Measurements from ENCODE around the gene USP3.

The USP3 gene

GRCh38 chr15:63553388-63553791 lies 49.0 kb downstream of the USP3 start:
- DNase-seq = no peak

DNA sequence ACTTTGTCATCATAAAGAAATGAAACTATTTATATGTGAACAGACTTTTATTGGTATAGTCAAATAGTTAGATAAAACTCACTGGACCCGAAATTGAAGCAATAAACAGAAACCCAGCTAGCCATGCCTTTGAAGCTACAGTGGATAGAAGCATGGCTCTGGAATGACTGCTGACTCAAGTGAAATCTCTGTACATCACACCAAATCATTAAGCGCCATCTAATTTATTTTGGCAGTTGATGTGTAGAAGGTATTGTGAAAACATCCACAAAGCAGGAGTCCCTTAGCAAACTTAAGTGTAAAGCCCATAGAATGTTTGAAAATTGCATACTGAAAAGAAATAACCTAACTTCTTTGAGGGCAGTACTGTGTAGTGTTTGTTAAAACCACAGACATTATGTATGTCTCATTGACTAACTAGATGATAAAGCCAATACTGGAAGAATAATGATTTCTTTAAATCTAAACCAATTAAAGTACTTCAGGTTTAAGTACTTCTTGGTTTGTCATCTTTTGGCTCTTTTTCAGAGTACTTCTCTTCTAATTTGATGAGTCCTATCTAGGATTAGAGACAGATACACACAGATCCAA lies 50.0 kb downstream of the USP3 start:
- no peak for DNase-seq

DNA sequence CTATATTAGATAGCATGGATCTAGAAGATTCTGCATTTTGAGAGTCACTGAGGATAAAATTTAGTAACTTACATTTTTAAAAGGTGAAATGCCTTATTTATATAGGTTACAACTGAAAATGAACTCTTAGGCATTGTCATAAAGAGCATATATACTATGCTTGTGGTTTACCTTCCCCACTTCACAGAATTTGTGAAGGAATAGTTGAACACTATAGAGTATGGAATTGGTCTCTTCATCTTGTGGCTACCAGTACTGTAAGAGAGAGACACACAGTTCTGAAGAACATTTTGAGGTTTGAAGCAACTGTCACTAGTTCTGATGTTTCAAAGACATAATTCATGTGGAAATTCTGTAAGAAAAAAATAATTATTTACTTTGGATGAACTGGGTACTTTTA lies 51.1 kb downstream of the USP3 start:
- DNase-seq = no peak

DNA sequence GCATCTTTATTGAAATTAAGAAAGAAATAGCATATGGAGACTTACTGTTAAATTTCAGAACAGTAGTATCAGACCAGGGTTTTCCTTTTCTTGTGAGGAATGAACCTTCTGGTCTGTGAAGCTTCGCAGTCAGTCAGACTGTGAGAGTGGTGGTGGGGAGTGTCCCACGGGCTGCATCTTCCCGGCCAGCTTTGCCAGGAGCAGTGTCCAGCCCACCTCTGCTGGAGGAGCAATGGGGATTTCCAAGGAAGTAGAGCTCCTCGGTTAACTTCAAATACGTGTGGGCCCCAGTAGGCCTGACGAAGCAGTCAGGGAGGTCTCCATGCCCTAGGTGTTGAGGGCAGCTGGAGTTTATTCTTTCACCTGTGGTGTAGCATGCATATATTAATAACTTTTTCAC lies 51.9 kb downstream of the USP3 start:
- DNase-seq = no peak

- no peak for DNase-seq
These were observed 52.3 kb downstream of the USP3 start for GRCh38 chr15:63556736-63557135.

DNA sequence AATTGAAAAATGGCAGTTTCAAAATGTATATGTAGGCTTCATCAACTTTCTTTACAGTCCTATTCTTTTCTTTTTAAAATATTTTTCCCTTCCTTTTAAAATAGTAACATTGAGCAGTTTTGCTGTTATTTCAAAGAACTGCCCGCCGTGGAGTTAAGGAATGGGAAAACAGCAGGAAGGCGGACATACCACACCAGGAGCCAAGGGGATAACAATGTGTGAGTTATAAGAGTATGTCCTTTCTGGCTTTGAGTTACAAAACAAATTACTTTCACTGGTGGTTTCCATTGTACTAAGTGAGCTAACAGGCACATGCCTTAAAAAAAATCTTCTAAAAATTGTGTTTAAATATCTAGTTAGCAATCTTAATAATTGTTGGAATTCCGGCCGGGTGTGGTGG lies 55.4 kb downstream of the USP3 start:
- DNase-seq = no peak

GRCh38 chr15:63560741-63561448 lies 56.5 kb downstream of the USP3 start:
- DNase-seq = no peak

- DNase-seq = no peak
These were observed 59.7 kb downstream of the USP3 start for GRCh38 chr15:63564093-63564492.

DNA sequence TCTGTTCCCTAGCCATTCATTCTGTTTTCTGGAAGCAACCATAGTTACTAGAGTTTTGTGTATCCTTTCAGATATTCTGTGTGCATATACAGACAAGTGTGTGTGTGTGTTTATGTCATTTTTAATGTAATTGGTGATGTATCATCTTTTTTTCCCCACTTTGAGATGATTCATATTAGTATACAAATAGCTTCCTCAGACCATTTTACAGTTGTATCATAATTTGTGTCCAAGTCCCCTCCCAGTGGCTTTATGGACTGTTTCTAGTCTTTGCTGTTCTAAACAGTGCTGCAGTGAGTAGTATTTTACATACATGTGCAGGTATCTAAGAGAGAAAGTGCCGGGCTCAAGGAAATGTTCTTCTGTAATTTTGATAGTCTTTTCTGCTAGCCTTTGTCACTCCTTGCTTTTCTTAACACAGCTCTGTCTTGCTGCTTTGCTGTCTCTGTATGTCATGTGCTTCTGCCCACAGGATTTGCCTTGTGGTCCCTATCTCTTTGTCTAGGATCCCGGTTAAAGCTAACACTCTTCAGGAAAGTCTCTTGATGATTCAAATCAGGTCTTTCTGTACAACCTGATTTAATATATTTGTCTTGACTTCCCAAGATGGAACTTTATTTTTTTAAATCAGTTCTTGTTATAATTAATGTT lies 61.3 kb downstream of the USP3 start:
- DNase-seq = no peak

- DNase-seq = no peak
These were observed 68.5 kb downstream of the USP3 start for GRCh38 chr15:63572749-63573464.

DNA sequence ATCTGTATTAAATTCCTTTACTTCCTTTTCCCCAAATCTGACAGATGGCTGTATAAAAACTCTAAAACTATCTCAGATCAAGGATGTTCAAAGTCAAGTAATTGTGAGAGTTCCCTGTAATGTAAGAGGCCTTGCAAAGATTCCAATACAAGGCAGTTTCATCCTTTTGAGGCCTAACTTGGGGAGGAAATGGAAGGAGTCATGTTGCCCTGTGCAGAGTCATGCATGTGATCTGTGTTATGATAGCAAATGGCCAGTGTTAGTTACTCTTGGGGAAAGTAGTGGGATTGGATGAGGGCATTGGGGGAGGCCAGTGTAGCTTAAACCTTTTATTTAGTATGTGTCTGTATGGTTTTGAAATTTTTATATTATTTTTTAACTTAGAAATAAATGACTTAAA lies 69.1 kb downstream of the USP3 start:
- DNase-seq = no peak

DNA sequence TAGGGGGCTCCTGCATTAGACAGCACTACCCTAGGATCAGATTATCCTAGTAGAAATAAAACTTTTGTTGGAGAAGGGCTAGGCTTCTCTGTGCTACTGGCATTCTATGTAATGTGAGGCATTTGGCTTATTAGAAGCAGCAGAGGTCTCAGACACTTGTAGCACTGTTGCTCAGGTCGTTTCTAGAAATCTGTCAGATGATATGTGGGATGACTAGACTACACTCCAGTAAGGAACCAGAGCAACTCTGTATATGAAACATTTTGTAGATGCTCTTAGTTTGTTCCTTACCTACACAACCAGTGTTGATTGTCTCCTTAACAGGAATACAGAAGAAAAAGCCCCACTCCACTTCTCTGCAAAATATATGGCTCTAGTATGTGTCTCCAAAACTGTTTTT lies 70.9 kb downstream of the USP3 start:
- no peak for DNase-seq

DNA sequence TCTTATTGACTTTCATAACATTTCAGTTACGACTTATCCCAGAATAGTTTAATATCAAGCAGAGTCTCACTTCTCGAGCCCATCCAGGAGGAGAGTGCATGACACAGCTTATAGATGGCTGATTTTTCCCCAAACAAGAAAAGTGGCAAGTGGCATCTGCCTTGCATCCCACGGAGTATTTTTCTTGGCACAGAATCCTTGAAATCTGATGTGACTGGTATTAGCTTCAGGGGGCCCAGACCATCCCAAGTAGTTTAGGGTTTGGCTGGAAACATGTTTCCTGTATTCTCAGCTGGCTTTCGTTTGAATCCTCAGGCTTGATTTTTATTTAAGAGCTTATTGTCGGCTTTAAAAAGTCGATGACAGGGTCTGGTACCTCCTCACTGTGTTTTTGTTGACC lies 72.0 kb downstream of the USP3 start:
- DNase-seq = no peak

GRCh38 chr15:63582179-63582578 lies 77.8 kb downstream of the USP3 start:
- DNase-seq = no peak

- peak in 1 of 2 experiments; percentile 11 for DNase-seq
These were observed 78.5 kb downstream of the USP3 start for GRCh38 chr15:63582718-63583426.

DNA sequence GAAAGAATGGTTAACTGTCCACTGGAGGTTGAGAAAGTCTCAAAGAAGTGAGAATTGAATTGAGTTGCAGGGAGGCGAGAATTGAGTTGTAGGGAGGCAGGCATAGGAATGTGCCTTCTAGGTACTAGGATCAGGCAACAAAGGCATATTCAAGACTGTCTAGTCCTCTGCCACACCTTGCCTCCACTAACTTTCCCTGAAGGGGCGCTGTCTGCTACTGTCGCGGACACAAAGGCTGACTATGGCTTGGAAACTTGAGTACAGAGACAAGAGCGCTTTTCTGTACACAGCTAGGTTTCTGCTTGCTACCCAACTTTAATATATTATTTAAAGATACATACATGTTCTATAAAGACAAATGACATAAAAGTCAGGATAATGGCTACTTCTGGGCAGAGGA lies 82.4 kb downstream of the USP3 start:
- no peak for DNase-seq

- no peak for DNase-seq
These were observed 83.1 kb downstream of the USP3 start for GRCh38 chr15:63587527-63587926.

- DNase-seq = no peak
These were observed 84.4 kb downstream of the USP3 start for GRCh38 chr15:63588826-63589225.

- no peak for DNase-seq
These were observed 89.6 kb downstream of the USP3 start for GRCh38 chr15:63593705-63594671.

DNA sequence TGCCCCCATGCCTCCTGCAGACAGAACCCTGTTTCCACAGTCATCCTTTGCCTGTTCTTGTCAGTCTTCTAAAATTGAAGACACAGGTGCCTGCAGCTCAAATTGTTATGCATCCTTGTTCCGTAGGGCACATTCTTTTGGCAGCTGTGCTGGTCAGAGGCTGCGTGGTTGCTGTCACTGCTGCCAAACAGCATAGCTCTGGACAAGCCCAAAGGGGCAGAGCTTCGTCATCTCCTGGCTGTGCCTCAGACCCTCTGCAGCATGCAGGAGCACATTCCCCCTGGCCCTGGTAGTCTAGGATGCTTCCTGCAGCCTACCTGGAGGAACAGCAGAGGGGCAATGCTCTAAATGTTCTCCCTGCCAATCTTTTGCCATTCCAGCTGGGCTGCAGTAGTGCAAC lies 90.7 kb downstream of the USP3 start:
- no peak for DNase-seq

DNA sequence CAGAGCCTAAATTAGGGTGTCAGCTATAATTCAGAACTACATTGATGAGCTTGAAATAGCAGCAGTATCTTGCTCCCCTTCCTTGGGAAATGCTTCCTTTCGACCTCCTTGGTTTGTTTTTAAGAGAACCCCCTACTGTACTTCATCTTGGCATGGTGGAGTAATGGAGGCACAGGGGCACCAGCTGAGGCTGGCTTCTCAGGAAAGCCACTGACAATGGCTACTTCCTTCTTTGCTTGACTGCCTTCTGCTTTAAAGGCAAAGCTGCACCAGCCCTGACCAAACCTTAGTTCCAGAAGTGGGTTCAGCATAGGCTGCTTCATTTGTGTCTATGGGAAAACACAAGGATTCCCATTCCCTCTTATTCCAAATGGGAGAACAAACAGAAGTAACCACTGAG lies 91.3 kb downstream of the USP3 start:
- DNase-seq = no peak

- DNase-seq = no peak
These were observed 92.3 kb downstream of the USP3 start for GRCh38 chr15:63596676-63597037.

Data from SW 1271 (cell line).